HFF-Myc (cell line): ENCODE results near the gene RIPK1.
"Not testable (repeated sequence)": the region's sequence is repeated elsewhere in the genome, so short reads cannot be mapped to it uniquely, and the experiment has no call there.

Source experiments
- DNase-seq: peaks from one replicate; pipeline ENCODE4 v3.0.0-alpha.2; 2011; ENCODE audit warnings: low read depth; ENCODE audit errors: extremely low read depth
- H3K4me3 ChIP-seq: replicated peaks from 2 replicates; pipeline ENCODE4 v1.5.1; 2011; ENCODE audit warnings: low read depth, mild to moderate bottlenecking, control low read depth, low read length
- TF ChIP-seq, protein P1 (sequence below): IDR thresholded peaks from 2 replicates; pipeline ENCODE4 v1.5.1; 2012; ENCODE audit warnings: mild to moderate bottlenecking, low read depth, low read length, control low read depth; ENCODE audit errors: missing control alignments

RIPK1 gene

GRCh38 chr6:3037638-3038365, 30.5 kb upstream of the RIPK1 start:
- H3K4me3 ChIP-seq: no peak overlapping the region
- DNase-seq: no peak
- TF ChIP-seq, protein P1, sequence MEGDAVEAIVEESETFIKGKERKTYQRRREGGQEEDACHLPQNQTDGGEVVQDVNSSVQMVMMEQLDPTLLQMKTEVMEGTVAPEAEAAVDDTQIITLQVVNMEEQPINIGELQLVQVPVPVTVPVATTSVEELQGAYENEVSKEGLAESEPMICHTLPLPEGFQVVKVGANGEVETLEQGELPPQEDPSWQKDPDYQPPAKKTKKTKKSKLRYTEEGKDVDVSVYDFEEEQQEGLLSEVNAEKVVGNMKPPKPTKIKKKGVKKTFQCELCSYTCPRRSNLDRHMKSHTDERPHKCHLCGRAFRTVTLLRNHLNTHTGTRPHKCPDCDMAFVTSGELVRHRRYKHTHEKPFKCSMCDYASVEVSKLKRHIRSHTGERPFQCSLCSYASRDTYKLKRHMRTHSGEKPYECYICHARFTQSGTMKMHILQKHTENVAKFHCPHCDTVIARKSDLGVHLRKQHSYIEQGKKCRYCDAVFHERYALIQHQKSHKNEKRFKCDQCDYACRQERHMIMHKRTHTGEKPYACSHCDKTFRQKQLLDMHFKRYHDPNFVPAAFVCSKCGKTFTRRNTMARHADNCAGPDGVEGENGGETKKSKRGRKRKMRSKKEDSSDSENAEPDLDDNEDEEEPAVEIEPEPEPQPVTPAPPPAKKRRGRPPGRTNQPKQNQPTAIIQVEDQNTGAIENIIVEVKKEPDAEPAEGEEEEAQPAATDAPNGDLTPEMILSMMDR: no peak

GRCh38 chr6:3039384-3039783, 28.9 kb upstream of the RIPK1 start:
- no peak overlapping the region for H3K4me3 ChIP-seq
- TF ChIP-seq, protein P1: no peak
- no peak for DNase-seq

GRCh38 chr6:3041147-3041546, 27.1 kb upstream of the RIPK1 start:
- no peak overlapping the region for H3K4me3 ChIP-seq
- DNase-seq: no peak
- TF ChIP-seq, protein P1: no peak

DNA sequence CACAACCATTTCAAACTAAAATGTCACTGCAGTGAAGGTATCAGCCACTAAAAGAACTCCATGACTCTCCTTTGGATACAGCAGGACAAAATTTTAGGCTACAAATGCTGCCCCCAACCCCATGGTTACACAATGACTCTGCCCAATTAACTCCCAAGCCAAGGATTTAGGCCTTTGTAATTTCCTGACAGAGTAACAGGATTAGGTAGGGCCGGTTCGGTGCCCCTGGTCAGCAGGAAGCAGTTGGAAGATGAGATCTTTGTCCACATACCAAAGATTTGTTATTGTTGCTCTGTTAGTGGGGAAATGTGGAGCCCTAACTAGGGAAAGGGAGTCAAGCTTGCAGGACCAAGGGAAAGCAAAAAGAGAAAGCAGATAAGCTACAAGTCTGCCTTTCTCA, 26.7 kb upstream of the RIPK1 start:
- DNase-seq: no peak
- no peak overlapping the region for H3K4me3 ChIP-seq
- TF ChIP-seq, protein P1: no peak

- DNase-seq: no peak
- TF ChIP-seq, protein P1: no peak
- no peak overlapping the region for H3K4me3 ChIP-seq
Observed at GRCh38 chr6:3045369-3045768, 22.9 kb upstream of the RIPK1 start.

- no peak overlapping the region for H3K4me3 ChIP-seq
- TF ChIP-seq, protein P1: no peak
Observed at GRCh38 chr6:3045777-3046176, 22.5 kb upstream of the RIPK1 start.

DNA sequence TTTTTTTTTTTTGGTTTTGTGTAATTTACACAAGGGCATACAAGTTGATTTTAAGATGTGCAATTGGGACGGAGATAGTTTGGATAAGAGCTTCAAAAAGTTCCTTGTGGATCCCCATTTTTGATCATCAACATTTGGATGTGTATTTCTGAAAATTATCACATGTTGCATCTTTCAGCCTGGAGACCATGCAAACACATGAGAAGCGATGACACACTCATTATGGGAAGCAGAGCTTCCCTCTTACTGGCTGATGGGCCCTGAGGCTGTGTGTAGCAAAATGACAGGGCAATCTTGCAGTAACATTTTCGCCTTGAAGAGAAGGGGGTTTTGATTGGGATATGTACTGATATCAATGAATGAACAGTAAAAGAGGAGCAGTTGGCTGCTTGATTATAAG, 22.0 kb upstream of the RIPK1 start:
- DNase-seq: no peak
- TF ChIP-seq, protein P1: no peak
- no peak overlapping the region for H3K4me3 ChIP-seq

More at GRCh38 chr6:3045777-3046176, 22.5 kb upstream of the RIPK1 start:
- no peak for DNase-seq

DNA sequence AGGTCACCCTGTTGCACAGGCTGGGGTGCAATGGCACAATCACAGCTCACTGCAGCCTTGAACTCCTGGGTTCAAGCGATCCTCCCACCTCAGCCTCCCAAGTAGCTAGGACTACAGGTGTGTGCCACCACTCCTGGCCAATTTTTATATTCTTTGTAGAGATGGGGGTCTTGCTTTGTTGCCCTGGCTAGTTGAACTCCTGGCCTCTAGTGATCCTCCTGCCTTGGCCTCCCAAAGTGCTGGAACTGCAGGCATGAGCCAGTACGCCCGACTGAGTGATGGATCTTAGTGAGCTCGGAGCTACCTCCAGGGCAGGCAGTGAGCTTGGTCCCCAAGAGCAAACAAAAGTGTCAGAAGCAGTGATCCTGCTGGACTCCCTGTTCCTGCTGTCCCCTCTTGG, 20.3 kb upstream of the RIPK1 start:
- not testable (repeated sequence) for DNase-seq, H3K4me3 ChIP-seq
